ENCODE measurements around the gene GMPS. TPM values are rescaled to one million over a fixed set of nuclear protein-coding genes. Genes with fewer than 3 reads are reported as not detected.

The GMPS gene
- total RNA-seq, 2 donors from 2014 or later = 116 to 122 TPM

Other genes with a start within 250 kb of the GMPS start
- gene PLCH1, start 125.6 kb upstream of the GMPS start, total RNA-seq = under 1 TPM; 0.05 to 0.23 TPM
- 1 to 10 TPM; 1.7 to 3.3 TPM for gene C3orf33, start 64.4 kb upstream of the GMPS start, total RNA-seq
- 10 to 100 TPM; 23.5 to 25.1 TPM for gene SLC33A1, start 16.2 kb upstream of the GMPS start, total RNA-seq
- gene KCNAB1, start 249.9 kb downstream of the GMPS start, total RNA-seq = not detected

All from activated naive CD4-positive, alpha-beta T cell treated with anti-CD3 and anti-CD28 coated beads, Interleukin-2, amount 50 U/mL, for 72 hours (primary cell).